Inferior parietal cortex (tissue), 1 donor: ENCODE results near the gene FAM186B.
"Not testable (repeated sequence)": the region's sequence is repeated elsewhere in the genome, so short reads cannot be mapped to it uniquely, and the experiment has no call there.

Source experiments
- DNase-seq: peaks from one replicate; pipeline ENCODE4 v3.0.0-alpha.2; 2016; ENCODE audit errors: extremely low spot score

FAM186B gene

GRCh38 chr12:49605539-49605938 lies at the start of gene FAM186B:
TSS of gene FAM186B (minus strand) at chr12:49605639. CDS start at chr12:49605477, 162 bp downstream.
- not testable (repeated sequence) for DNase-seq

GRCh38 chr12:49654715-49655114 lies 49.3 kb upstream of the FAM186B start:
- DNase-seq: no peak

- DNase-seq: no peak
Measured at GRCh38 chr12:49652921-49653520, 47.6 kb upstream of the FAM186B start.

GRCh38 chr12:49651855-49652254 lies 46.4 kb upstream of the FAM186B start:
- DNase-seq: no peak

- no peak for DNase-seq
Measured at GRCh38 chr12:49649892-49650291, 44.5 kb upstream of the FAM186B start.

- no peak for DNase-seq
Measured at GRCh38 chr12:49649445-49649844, 44.0 kb upstream of the FAM186B start.

GRCh38 chr12:49648712-49649003 lies 43.2 kb upstream of the FAM186B start:
- DNase-seq: no peak

- DNase-seq: no peak
Measured at GRCh38 chr12:49647827-49648711, 42.6 kb upstream of the FAM186B start.

- DNase-seq: no peak
Measured at GRCh38 chr12:49646871-49647654, 41.6 kb upstream of the FAM186B start.

- no peak for DNase-seq
Measured at GRCh38 chr12:49646331-49646830, 40.9 kb upstream of the FAM186B start.

GRCh38 chr12:49645146-49646039 lies 40.0 kb upstream of the FAM186B start:
- no peak for DNase-seq

- DNase-seq: peak; percentile 86
Measured at GRCh38 chr12:49644620-49644994, 39.2 kb upstream of the FAM186B start.

- no peak for DNase-seq
Measured at GRCh38 chr12:49643961-49644619, 38.7 kb upstream of the FAM186B start.

- DNase-seq: no peak
Measured at GRCh38 chr12:49643135-49643534, 37.7 kb upstream of the FAM186B start.

- no peak for DNase-seq
Measured at GRCh38 chr12:49642370-49642802, 36.9 kb upstream of the FAM186B start.

GRCh38 chr12:49641748-49642369 lies 36.4 kb upstream of the FAM186B start:
- no peak for DNase-seq

GRCh38 chr12:49636979-49637755 lies 31.7 kb upstream of the FAM186B start:
- peak; percentile 80 for DNase-seq

- DNase-seq: no peak
Measured at GRCh38 chr12:49636574-49636973, 31.1 kb upstream of the FAM186B start.

GRCh38 chr12:49635656-49636055 lies 30.2 kb upstream of the FAM186B start:
- DNase-seq: no peak

GRCh38 chr12:49635036-49635435 lies 29.6 kb upstream of the FAM186B start:
- DNase-seq: no peak
